HG03039 (cell line): ENCODE data around the gene SP1.
"Not testable (repeated sequence)": the region's sequence is repeated elsewhere in the genome, so short reads cannot be mapped to it uniquely, and the experiment has no call there.

Experiments
- ATAC-seq: cut with Tn5 transposase; IDR thresholded peaks from one replicate; pipeline ENCODE4 v1.9.1; 2021; ENCODE audit warnings: mild to moderate bottlenecking, moderate library complexity; ENCODE audit not compliant: unreplicated experiment

The SP1 gene

GRCh38 chr12:53358836-53359419 is 21.0 kb upstream of the SP1 start:
- no peak for ATAC-seq

GRCh38 chr12:53361638-53362037 is 18.3 kb upstream of the SP1 start:
- ATAC-seq = not testable (repeated sequence)

GRCh38 chr12:53365245-53365904 is 14.6 kb upstream of the SP1 start:
- ATAC-seq = no peak

DNA sequence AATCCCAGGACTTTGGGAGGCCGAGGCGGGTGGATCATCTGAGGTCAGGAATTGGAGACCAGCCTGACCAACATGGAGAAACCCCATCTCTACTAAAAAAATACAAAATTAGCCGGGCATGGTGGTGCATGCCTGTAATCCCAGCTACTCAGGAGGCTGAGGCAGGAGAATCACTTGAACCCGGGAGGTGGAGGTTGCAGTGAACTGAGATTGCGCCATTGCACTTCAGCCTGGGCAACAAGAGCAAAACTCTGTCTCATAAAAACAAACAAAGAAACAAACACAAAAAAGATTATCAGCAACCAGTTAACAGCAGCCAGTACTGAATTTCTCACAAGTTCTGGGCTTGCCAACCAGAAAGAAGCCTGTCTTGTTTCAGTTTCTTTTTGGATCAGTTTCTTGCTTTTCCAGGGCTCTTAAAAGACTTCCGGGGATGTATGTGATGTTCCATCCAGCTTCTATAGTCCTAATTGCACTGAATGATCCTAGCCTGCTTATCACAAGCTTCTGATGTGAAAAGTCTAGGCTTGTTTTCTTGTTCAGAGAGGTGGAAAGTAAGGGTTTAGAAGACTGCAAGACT is 6.3 kb upstream of the SP1 start:
- not testable (repeated sequence) for ATAC-seq

- ATAC-seq = not testable (repeated sequence)
Observed at GRCh38 chr12:53374277-53374676, 5.7 kb upstream of the SP1 start.

GRCh38 chr12:53376747-53377146 is 3.2 kb upstream of the SP1 start:
- ATAC-seq = no peak

GRCh38 chr12:53378222-53378621 is 1.8 kb upstream of the SP1 start:
- no peak for ATAC-seq

GRCh38 chr12:53378724-53379388 is 1.1 kb upstream of the SP1 start:
- ATAC-seq = no peak

- peak; percentile 66 for ATAC-seq
Observed at GRCh38 chr12:53379389-53380103, 430 bp upstream of the SP1 start.

GRCh38 chr12:53380794-53381730 is 1.1 kb downstream of the SP1 start:
- ATAC-seq = no peak

DNA sequence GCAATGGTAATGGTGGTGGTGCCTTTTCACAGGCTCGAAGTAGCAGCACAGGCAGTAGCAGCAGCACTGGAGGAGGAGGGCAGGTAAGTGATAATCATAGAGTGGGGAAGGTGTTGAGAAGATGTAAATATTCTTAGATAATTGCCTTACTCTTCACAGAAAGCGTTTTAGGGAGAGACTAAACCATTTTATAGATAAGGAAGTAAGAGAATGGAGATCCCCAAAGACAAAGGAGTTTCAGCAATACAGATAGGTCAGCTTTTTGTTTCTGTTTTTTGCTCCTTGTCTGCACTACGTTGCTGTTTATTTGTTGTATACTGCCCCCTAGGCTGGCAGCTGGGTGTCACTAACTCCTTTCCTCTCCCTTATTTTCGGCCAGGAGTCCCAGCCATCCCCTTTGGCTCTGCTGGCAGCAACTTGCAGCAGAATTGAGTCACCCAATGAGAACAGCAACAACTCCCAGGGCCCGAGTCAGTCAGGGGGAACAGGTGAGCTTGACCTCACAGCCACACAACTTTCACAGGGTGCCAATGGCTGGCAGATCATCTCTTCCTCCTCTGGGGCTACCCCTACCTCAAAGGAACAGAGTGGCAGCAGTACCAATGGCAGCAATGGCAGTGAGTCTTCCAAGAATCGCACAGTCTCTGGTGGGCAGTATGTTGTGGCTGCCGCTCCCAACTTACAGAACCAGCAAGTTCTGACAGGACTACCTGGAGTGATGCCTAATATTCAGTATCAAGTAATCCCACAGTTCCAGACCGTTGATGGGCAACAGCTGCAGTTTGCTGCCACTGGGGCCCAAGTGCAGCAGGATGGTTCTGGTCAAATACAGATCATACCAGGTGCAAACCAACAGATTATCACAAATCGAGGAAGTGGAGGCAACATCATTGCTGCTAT is 2.0 kb downstream of the SP1 start:
- ATAC-seq = no peak

GRCh38 chr12:53383258-53383657 is 3.3 kb downstream of the SP1 start:
- ATAC-seq = no peak

- not testable (repeated sequence) for ATAC-seq
Observed at GRCh38 chr12:53386381-53386780, 6.4 kb downstream of the SP1 start.

DNA sequence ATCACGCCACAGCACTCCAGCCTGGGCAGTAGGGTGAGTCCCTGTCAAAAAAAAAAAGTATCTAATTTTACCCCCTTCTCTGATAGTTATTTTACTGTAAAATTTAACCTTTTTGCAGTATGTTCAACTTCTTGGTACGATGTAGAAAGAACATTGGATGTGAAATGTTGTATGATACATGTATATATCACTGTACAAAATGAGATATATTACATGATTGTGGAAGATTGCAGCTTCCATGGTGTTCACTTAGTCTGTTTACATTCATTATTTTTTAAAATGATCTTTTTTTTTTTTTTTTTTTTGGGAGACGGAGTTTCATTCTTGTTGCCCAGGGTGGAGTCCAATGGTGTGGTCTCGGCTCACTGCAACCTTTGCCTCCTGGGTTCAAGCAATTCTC is 9.0 kb downstream of the SP1 start:
- no peak for ATAC-seq

GRCh38 chr12:53389702-53390101 is 9.7 kb downstream of the SP1 start:
- ATAC-seq = no peak

DNA sequence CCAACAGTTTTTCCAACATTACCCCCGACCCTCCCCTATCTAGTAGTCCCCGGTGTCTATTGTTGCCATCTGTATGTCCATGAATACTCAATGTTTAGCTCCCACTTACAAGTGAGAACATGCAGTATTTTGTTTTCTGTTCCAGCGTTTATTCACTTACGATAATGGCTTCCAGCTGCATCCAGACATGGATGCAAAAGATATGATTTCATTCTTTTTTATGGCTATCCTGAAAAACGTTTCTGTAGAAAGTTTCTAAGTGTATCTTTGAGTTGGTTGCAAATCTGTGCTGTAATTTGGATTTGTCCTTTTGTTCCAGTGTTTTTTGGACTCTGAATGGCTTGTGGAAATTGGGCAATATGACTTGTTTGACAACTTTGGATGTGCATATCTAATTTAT is 11.7 kb downstream of the SP1 start:
- no peak for ATAC-seq

DNA sequence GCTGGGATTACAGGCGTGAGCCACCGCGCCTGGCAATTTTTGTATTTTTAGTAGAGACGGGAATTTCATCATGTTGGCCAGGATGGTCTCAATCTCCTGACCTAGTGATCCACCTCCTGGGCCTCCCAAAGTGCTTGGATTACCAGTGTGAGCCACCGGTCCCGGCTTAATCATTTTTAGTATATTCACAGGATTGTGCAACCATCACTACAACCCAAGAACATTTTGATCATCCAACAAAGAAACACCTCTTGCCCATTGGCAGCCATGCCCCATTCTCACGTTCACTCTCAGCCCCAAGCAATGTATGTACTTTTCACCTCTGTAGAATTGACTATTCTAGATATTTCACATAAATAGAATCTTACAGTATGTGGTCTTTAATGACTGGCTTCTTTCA is 19.9 kb downstream of the SP1 start:
- ATAC-seq = no peak

DNA sequence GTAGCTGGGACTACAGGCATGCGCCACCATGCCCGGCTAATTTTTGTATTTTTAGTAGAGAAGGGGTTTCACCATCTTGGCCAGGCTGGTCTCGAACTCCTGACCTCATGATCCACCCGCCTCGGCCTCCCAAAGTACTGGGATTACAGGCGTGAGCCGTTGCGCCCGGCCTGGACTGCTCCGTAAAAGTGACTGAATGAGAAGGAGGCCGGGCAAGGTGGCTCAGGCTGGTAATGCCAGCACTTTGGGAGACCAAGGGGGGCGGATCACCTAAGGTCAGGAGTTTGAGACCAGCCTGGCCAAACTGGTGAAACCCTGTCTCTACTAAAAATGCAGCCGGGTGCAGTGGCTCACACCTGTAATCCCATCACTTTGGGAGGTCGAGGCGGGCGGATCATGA is 22.4 kb downstream of the SP1 start:
- ATAC-seq = not testable (repeated sequence)

DNA sequence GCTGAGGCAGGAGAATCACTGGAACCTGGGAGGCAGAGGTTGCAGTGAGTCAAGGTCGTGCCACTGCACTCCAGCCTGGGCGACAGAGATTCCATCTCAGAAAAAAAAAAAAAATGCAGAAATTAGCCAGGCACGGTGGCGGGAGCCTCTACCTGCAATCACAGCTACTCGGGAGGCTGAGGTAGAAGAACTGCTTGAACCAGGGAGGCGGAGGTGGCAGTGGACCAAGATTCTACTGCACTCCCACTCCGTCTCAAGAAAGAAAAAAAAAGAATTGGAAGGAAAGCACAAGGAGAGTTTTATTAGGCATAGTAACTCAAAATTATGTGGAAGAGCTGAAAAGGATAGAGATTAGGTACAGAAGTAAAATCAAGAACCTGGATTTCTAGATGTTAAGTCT is 22.9 kb downstream of the SP1 start:
- no peak for ATAC-seq
